Left ventricle myocardium superior (tissue), 1 donor: ENCODE data around the gene CYB5R3. TPM values are rescaled to one million over a fixed set of nuclear protein-coding genes. Genes with fewer than 3 reads are reported as not detected.
A peak's percentile ranks its signal among the peaks of the same experiment; 100 is the strongest.
"Not testable (repeated sequence)": the region's sequence is repeated elsewhere in the genome, so short reads cannot be mapped to it uniquely, and the experiment has no call there.

Source experiments
- ATAC-seq: fragments of 200-7000 bp; cut with Tn5 transposase; one replicate; pipeline ENCODE4 v1.9.1; 2020; ENCODE audit warnings: mild to moderate bottlenecking, moderate library complexity
- DNase-seq: peaks from one replicate; pipeline ENCODE4 v3.0.0-alpha.2; 2020
- intact Hi-C: fragments of 100-400 bp; cut with micrococcal nuclease; formaldehyde crosslinking; loops from one replicate; pipeline ENCODE4 v1.11.0; 2022
- total RNA-seq: library from RNA; stranded (reverse); fragmentation: NEBNext Ultra II Directional; extraction: Animal tissue kit (Norgen Biotek cat#: 25700); gene quantifications from one replicate; pipeline ENCODE4 v1.2.1, GENCODE V29; 2021
- donor health status: DM: no; HTN: yes; CAD: no; lungs with severe emphysema.

Gene CYB5R3
- total RNA-seq, 1 donor from 2014 or later, result 283 TPM

DNA sequence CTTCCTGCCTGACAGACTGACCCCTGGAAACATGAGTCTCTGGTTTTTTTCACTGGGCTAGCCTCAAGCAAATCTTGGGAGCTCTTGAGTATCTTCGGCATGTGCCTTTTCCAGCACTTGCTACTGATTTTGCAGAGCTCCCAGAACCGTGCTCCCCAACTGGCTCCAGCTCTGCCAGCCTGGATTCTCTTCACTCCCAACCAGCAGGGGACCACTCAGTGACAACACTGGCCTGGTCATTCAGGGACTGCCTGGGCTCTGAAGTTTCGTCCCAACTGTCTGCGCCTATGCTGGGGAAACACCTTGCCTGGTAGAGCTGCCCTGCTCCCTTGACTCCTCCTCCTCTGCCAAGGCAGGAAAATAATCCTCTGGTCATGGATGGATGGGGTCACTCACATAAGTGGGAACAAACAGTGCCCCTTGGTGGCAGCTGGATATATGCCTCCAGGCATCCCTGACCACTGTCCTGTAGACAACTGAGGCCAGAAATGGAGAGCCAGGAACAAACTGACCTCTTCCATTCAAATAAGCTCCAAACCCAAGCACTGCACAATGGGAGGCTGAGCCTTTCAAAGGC lies 64.7 kb downstream of the CYB5R3 start:
- intact Hi-C loops, result no loop called here
- DNase-seq (no peak), ATAC-seq (no peak)

DNA sequence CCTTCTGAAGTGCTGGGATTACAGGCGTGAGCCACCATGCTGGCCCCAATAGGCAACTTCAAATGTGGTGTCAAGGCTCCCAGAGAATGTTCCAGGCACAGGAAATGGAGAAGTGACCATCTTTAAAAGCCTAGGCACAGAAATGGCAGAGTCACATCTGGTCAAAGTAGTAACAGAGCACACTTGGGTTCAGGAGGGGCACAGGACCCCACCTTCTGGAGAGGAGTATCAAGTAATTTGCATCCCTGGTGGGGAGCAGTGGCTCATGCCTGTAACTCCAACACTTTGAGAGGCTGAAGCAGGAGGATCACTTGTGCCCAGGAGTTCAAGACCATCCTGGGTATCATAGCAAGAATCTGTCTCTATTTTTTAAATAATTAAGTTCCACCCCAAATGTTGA lies 66.2 kb downstream of the CYB5R3 start:
- intact Hi-C loops, result no loop called here
- ATAC-seq, result no peak
- no peak for DNase-seq

DNA sequence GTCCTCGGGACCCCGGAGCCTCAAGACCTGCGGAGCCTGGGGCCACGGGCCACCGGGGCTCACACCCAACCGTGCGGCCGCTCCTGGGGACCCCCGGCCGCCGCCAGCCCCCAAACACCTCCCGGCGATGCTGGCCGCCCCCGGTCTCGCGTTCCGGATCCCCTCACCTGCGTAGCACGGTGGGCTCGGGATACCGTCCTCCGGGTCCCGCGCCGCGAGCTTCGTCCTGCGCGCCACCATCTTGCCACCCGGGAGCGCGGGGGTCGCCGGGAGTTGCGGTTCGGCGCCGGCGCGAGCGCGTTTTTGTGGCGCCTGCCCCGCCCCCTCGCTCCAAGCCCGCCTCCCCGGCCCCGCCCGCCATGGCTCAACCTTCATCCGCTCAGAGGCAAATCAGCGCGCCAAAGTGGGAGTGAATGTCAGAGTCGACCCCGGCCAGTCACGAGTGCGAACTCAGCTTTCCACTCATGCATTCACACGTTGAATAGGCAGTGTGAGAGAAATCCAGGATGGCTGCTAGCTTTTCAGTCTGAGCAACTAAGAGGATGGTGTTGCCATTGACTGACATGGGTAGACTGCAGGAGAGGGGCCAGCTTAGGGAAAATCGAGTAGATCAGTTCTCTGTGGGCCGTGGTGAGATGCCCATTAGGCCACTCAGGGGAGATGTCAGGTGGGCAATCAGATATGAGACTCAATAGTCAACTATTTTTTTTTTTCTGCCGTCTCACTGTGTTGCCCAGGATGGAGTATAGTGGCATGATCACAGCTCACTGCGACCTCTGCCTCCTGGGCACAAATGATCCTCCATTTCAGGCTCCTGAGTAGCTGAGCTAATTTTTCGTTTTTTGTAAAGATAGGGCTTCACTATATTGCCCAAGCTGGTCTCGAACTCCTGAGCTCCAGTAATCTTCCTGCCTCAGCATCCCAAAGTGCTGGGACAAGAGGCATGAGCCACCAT lies 67.2 kb downstream of the CYB5R3 start:
- intact Hi-C loops, result no loop called here

DNA sequence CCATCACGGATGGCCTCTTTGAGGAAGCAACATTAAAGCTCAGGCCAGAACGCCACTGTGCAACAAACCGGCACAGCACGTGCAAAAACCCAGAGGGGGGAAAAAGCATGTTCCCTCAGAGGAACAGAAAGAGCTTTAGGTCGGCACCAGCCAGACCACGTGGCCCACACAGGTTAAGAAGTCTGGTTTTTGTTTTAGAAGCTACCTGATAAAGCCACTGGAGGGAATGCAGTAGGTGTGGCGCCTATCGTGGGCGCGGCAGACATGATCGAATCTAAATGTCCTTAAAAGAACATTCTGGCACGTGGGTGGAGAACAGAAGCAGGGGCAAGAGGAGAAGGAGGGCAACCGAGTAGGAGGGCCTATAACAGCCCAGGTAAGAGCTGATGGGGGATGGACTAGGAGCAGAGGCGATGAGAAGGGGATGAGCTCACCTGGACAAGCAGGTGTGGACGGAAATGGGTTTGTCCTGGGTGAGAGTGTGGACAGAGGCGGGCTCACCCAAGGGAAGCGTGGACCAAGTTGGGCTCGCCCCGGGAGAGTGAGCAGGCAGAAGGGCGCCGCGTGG lies 67.9 kb downstream of the CYB5R3 start:
- intact Hi-C loops, DNase-seq, ATAC-seq: not testable (repeated sequence)

More for the DNA sequence above, 67.2 kb downstream of the CYB5R3 start:
- DNase-seq, result peak; percentile 89
- ATAC-seq, result peak; percentile 93

DNA sequence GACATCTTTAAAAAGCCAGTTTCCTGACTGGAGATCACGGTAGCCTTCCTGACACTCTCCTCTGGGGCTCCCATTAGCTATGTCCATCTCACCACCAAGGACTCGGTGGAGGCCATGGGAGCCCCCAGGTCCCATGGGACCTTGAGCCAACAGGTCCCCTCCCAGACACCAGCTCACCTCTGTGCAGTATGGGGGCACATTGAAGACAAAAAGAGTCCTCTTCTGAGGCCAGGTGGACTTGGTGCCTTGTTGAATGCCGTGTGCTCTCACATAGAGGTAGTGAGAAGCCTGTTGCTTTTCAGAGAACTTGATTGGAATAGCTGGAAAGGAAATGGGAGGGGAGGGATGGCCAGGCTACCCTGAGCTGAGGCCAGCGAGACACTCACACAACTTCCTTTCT lies 69.2 kb downstream of the CYB5R3 start:
- DNase-seq, intact Hi-C loops, ATAC-seq: not testable (repeated sequence)

DNA sequence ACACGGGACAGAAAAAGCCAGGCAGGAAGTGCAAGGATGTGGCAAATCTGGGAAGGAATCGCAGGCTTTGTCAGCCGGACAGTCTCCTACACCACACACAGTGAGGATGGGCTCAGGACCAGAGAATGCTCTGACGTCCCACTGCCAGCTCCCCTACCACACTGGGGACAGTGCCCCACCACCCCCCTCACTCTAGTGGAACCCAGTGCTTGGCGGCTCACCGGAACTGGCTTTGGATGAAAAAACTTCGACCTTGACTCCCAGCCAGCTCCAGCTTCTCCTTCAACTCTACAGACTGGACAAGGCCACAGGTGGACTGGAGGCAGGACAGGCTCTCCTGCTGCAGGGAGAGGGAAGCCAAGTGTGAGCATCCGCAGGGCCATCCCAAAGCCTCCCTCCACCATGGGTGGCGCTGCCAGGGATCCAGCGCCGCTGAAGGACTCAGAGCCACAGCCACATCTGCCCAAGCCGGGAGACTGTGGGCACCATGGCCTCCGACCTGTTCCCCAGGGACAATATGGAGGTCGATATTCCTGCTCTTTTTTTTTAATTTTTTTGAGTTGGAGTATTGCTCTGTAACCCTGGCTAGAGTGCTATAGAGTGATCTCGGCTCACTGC lies 71.5 kb downstream of the CYB5R3 start:
- DNase-seq, result no peak
- no peak for ATAC-seq
- intact Hi-C loops, result no loop called here

DNA sequence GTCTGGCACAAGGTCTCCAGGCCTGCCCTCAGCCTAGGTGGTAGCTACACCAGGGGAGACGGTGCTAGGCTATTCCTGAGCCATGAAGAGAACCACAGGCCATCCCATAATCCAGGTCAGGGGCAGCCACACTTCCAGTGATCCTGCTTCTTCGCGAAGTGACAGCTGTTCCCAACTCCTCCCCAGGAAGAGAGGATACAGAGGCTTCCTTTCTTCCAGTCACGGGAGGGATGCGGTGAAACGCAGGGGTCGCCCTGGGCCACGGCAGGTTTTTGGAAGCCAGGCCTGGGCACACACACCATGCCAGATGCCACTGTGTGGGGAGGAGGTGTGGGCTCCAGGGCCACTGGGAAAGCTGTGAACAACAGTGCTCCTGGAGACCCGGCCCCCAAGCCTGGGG lies 72.1 kb downstream of the CYB5R3 start:
- DNase-seq, intact Hi-C loops, ATAC-seq: not testable (repeated sequence)

DNA sequence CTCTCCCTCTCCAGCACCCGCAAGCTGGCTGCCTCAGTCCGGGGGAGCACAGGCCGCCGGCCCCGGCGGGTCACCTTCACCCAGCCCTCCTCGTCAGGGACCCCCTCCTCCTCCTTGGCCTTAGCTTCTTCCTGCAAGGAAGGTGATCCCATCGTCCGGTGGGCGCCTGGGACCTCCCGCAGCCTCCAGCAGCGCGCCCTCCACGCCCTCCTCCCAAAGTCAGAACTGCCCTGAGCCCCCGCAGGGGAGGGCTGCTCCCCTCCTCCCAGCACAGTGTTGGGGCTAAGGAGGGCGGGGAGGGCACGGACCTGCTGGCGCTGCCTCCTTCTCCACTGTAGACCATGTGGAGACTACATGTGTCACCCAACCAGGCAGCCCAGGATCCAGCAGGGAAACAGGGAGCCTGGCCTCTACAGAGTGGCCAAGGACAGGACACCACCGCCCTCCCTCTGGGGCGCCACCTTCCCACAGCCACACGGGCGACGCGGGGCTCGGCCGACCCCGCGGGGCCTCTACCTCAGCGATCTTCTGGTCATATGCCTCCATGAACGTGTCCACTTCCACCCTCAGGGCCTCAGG lies 73.1 kb downstream of the CYB5R3 start:
- ATAC-seq, DNase-seq, intact Hi-C loops: not testable (repeated sequence)

DNA sequence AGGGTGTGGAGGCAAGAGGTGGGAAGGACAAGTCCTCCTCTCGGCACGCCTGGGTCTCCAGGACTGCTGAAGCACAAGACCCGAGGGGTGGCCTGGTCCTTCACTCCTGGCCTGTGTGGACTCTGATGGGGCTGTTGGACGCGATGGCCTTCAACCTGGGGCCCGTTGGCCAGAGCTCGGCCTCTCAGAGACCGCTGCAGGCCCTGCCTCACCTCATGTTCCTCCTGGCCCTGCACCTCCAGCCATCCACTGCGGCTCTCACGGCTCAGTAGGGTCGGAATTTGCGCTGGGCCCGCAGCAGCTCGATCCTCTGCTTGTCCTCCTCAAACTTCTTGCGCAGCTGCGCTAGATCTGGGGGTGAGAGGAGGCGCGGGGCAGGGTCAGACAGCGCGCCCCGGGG lies 74.7 kb downstream of the CYB5R3 start:
- ATAC-seq, intact Hi-C loops: not testable (repeated sequence)

DNA sequence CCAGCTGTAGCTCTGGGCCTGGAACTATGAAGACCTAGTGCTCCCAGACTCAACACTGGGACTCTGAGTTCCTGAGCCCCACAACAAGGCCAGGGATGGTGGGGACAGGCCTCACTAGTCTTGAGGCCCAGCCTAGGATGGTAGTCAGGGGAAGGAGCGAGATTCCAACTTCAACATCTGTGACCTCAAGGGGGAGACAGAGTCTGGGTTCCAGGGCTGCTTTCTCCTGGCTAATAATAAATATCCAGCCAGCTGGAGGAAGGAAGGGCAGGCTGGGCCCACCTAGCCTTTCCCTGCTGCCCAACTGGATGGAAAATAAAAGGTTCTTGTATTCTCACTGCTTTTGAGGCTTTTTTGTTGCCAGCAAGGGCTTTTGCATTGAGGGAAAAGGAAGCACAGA lies 75.1 kb downstream of the CYB5R3 start:
- peak; percentile 36 for ATAC-seq
- intact Hi-C loops, result not testable (repeated sequence)

More for the DNA sequence above, 74.7 kb downstream of the CYB5R3 start:
- DNase-seq, result peak; percentile 20

DNA sequence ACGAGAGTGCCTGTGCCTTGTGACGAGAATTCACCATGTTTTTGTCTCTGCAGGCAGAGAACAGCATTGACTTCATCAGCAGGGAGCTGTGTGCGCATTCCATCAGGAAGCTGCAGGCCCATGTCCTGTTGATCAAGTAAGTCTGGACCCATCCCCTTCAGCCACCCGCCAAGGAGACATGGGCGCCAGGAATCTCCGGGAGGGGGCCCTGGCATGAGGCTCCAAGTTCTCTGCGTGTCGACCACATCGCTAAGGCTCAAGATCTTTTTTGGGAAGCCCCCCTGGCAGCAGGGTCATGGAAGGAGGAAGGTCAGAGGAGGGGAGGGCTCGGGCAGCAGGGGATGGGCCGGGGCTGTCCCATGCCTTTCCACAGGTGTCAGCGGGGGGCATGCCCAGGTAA lies 78.1 kb downstream of the CYB5R3 start:
- DNase-seq, ATAC-seq, intact Hi-C loops: not testable (repeated sequence)

More for the DNA sequence above, 75.1 kb downstream of the CYB5R3 start:
- DNase-seq, result not testable (repeated sequence)

DNA sequence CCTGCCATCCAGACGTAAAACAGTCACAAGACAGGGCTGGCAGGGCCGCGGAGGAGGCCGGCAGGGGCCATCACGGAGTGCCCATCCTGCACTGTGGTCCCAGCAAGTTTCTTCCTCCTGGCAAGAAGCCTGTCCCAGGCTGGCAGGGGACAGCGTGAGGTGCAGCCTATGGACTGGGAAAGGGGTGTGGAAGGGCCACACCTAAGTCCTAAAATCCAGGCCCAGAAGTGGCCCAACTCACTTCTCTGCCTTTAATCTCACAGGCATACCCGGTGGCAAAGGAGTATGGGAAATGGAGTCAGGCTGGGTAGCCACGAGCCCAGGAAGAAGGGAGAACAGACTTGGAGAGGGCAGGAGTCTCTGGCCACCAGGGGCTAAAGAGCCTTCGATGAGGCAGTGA lies 78.6 kb downstream of the CYB5R3 start:
- DNase-seq, intact Hi-C loops, ATAC-seq: not testable (repeated sequence)

DNA sequence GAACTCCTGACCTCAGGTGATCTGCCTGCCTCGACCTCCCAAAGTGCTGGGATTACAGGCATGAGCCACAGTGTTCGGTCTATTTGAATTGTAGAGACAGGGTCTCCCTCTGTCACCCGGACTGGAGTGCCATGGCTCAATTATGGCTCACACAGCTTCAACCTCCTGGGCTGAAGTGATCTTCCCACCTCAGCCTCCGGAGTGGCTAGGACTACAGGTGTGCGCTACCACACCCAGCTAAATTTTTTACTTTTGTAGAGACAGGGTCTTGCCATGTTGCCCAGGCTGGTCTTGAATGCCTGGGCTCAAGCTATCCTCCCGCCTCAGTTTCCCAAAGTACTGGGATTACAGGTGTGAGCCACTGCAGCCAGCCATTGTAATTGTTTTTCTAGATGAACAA lies 81.2 kb downstream of the CYB5R3 start:
- ATAC-seq, intact Hi-C loops, DNase-seq: not testable (repeated sequence)

Other genes starting within 250 kb of the CYB5R3 start
- 2.0 TPM for gene NFAM1, start 217.0 kb downstream of the CYB5R3 start, total RNA-seq
- 16.0 TPM for gene RRP7A, start 129.6 kb downstream of the CYB5R3 start, total RNA-seq
- gene SERHL2, start 95.4 kb downstream of the CYB5R3 start, total RNA-seq, result 1.6 TPM
- 39.4 TPM for gene POLDIP3, start 34.5 kb downstream of the CYB5R3 start, total RNA-seq
- gene ATP5MGL, start 8.8 kb downstream of the CYB5R3 start, total RNA-seq, result 0.55 TPM
- 81.7 TPM for gene A4GALT, start 71.5 kb upstream of the CYB5R3 start, total RNA-seq
- 25.8 TPM for gene ARFGAP3, start 207.9 kb upstream of the CYB5R3 start, total RNA-seq